Measurements from ENCODE around the gene BORCS5.
A peak's percentile ranks its signal among the peaks of the same experiment; 100 is the strongest.

The BORCS5 gene

GRCh38 chr12:12353807-12354206, 3.1 kb upstream of the BORCS5 start:
- no peak for DNase-seq

GRCh38 chr12:12356467-12356895, 397 bp upstream of the BORCS5 start:
- no peak for DNase-seq

GRCh38 chr12:12357719-12358461, 1.0 kb downstream of the BORCS5 start:
- DNase-seq = peak; percentile 73

- DNase-seq = no peak
Observed at GRCh38 chr12:12358528-12358927, 1.6 kb downstream of the BORCS5 start.

- DNase-seq = no peak
Observed at GRCh38 chr12:12364787-12365445, 8.0 kb downstream of the BORCS5 start.

GRCh38 chr12:12365446-12365802, 8.5 kb downstream of the BORCS5 start:
- no peak for DNase-seq

- peak; percentile 45 for DNase-seq
Observed at GRCh38 chr12:12365931-12366431, 9.1 kb downstream of the BORCS5 start.

GRCh38 chr12:12366701-12367481, 10.0 kb downstream of the BORCS5 start:
- no peak for DNase-seq

GRCh38 chr12:12367482-12367998, 10.7 kb downstream of the BORCS5 start:
- no peak for DNase-seq

- no peak for DNase-seq
Observed at GRCh38 chr12:12372946-12373722, 16.3 kb downstream of the BORCS5 start.

GRCh38 chr12:12376646-12377448, 20.0 kb downstream of the BORCS5 start:
- peak; percentile 76 for DNase-seq

GRCh38 chr12:12378616-12379015, 21.7 kb downstream of the BORCS5 start:
- DNase-seq = no peak

- DNase-seq = no peak
Observed at GRCh38 chr12:12379831-12380730, 23.2 kb downstream of the BORCS5 start.

GRCh38 chr12:12380949-12381593, 24.2 kb downstream of the BORCS5 start:
- no peak for DNase-seq

- no peak for DNase-seq
Observed at GRCh38 chr12:12381982-12382381, 25.1 kb downstream of the BORCS5 start.

- no peak for DNase-seq
Observed at GRCh38 chr12:12384571-12385340, 27.9 kb downstream of the BORCS5 start.

- no peak for DNase-seq
Observed at GRCh38 chr12:12387501-12387900, 30.6 kb downstream of the BORCS5 start.

GRCh38 chr12:12392413-12392812, 35.5 kb downstream of the BORCS5 start:
- DNase-seq = no peak

- no peak for DNase-seq
Observed at GRCh38 chr12:12393171-12393570, 36.3 kb downstream of the BORCS5 start.
